NCI-H146 treated with DMSO at 0.1 percent for 48 hours (cell line): ENCODE measurements around the gene ATP5F1D.

Experiments used
- DNase-seq: peaks from one replicate; lab custom pipeline; 2025; ENCODE audit not compliant: unreplicated experiment; lab: John Stamatoyannopoulos, UW

The ATP5F1D gene

GRCh38 chr19:1280636-1281568, 39.4 kb downstream of the ATP5F1D start:
- DNase-seq = no peak

GRCh38 chr19:1281569-1282287, 40.2 kb downstream of the ATP5F1D start:
- DNase-seq = no peak

GRCh38 chr19:1282588-1283206, 41.1 kb downstream of the ATP5F1D start:
- no peak for DNase-seq

- no peak for DNase-seq
Observed at GRCh38 chr19:1283207-1283916, 41.8 kb downstream of the ATP5F1D start.

GRCh38 chr19:1283917-1284292, 42.4 kb downstream of the ATP5F1D start:
- no peak for DNase-seq

GRCh38 chr19:1284293-1284978, 42.9 kb downstream of the ATP5F1D start:
- DNase-seq = no peak

- no peak for DNase-seq
Observed at GRCh38 chr19:1284979-1285736, 43.6 kb downstream of the ATP5F1D start.

- DNase-seq = no peak
Observed at GRCh38 chr19:1285737-1286360, 44.3 kb downstream of the ATP5F1D start, which contains the start of gene EFNA2. Gene EFNA2 (plus strand): TSS chr19:1285873. CDS start chr19:1286169, 296 bp downstream.

- no peak for DNase-seq
Observed at GRCh38 chr19:1286487-1287353, 45.2 kb downstream of the ATP5F1D start.

- no peak for DNase-seq
Observed at GRCh38 chr19:1287354-1288225, 46.0 kb downstream of the ATP5F1D start.

- DNase-seq = no peak
Observed at GRCh38 chr19:1288226-1288612, 46.7 kb downstream of the ATP5F1D start.

- DNase-seq = no peak
Observed at GRCh38 chr19:1288833-1289685, 47.5 kb downstream of the ATP5F1D start.

GRCh38 chr19:1289686-1290025, 48.1 kb downstream of the ATP5F1D start:
- no peak for DNase-seq

GRCh38 chr19:1290196-1290702, 48.7 kb downstream of the ATP5F1D start:
- no peak for DNase-seq

GRCh38 chr19:1290703-1291651, 49.4 kb downstream of the ATP5F1D start:
- DNase-seq = no peak
